Spinal cord (tissue), 10 donors: ENCODE results near the gene METTL8. TPM values are rescaled to one million over a fixed set of nuclear protein-coding genes. Genes with fewer than 3 reads are reported as not detected.
"Not testable (repeated sequence)": the region's sequence is repeated elsewhere in the genome, so short reads cannot be mapped to it uniquely, and the experiment has no call there.

ENCODE experiments used
- DNase-seq, 6 donors: peaks; one replicate each; pipeline versions ENCODE4 v3.0.0 to v3.0.0-alpha.2; 2013 to 2015; ENCODE audit warnings: low spot score in 6 of 6, low read depth in 4 of 6
- H3K27ac ChIP-seq: one replicate; pipeline ENCODE4 v1.5.1; 2013; ENCODE audit warnings: low read depth, low read length, control low read depth
- H3K27me3 ChIP-seq: one replicate; pipeline ENCODE4 v1.6.1; 2013; ENCODE audit warnings: low read length; ENCODE audit not compliant: control insufficient read depth, insufficient read depth
- H3K36me3 ChIP-seq: one replicate; pipeline ENCODE4 v1.6.1; 2013; ENCODE audit warnings: low read length; ENCODE audit not compliant: control insufficient read depth, insufficient read depth
- H3K4me1 ChIP-seq: one replicate; pipeline ENCODE4 v1.6.1; 2013; ENCODE audit warnings: low read length; ENCODE audit not compliant: control insufficient read depth, insufficient read depth
- H3K4me3 ChIP-seq: one replicate; pipeline ENCODE4 v1.5.1; 2013; ENCODE audit warnings: low read depth, low read length, control low read depth
- H3K9me3 ChIP-seq: one replicate; pipeline ENCODE4 v1.6.1; 2013; ENCODE audit warnings: low read length; ENCODE audit not compliant: control insufficient read depth, insufficient read depth
- WGBS: methylation state at CpG from one replicate; pipeline ENCODE4 v1.1.5; 2013; ENCODE audit warnings: missing lambda C conversion rate; ENCODE audit not compliant: insufficient coverage; 5-methylcytosine and 5-hydroxymethylcytosine counted together
- polyA plus RNA-seq, 2 donors: library from polyadenylated mRNA; unstranded; fragments of 120-200 nt; gene quantifications; one replicate each; pipeline ENCODE4 v1.2.1, GENCODE V29; 2013; ENCODE audit not compliant: insufficient read length in 2 of 2
- total RNA-seq, 2 donors: library from RNA; depleted of rRNA in 1 of 2; stranded (reverse); fragments of 120-200 nt in 1 of 2; fragments of >200 nt in 1 of 2; gene quantifications; one replicate each; pipeline versions ENCODE4 v1.2.3 to v1.2.4, GENCODE V29; 2013 to 2014
- donor health status: healthy.

The METTL8 gene
- total and polyA plus RNA-seq, 4 donors = 14.3 to 25.9 (median 17.6) TPM

DNA sequence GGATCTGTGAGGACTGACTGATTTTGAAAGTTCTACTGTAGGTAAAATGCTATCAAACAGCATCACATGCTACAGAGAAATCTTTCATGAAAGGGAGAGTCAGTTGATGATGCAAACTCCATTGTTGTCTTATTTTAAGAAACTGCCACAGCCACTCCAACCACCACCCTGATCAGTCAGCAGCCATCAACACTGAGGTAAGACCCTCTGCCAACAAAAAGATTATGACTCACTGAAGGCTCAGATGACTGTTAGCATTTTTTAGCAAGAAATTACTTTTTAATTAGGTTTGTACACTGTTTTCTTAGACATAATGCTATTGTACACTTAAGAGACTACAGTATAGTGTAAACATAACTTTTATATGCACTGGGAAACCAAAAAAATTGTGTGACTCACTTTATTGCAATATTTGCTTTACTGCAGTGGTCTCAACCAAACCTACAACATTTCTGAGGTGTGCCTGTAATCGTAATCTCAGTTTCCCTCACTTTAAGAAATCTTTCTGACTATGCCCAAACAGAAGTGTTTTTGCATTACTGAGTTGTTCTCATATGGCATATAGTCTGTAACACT is 42.8 kb downstream of the METTL8 start:
- no peak for DNase-seq
- Histone ChIP-seq H3K4me3 (no peak overlapping the region), H3K27ac (no peak overlapping the region), H3K4me1 (no peaks in the 10 kb centered on the region), H3K27me3 (no peaks in the 10 kb centered on the region), H3K36me3 (no peaks in the 10 kb centered on the region), H3K9me3 (no peaks in the 10 kb centered on the region)
- whole genome bisulfite sequencing = no CpG with 5 or more reads among the region's 1 CpG

- H3K4me1 ChIP-seq = no peaks in the 10 kb centered on the region
- H3K27ac ChIP-seq = no peak overlapping the region
- no peaks in the 10 kb centered on the region for H3K36me3 ChIP-seq
- H3K4me3 ChIP-seq = no peak overlapping the region
- no CpG with 5 or more reads among the region's 1 CpG for WGBS
- DNase-seq = no peak
- no peaks in the 10 kb centered on the region for H3K27me3 ChIP-seq
- no peaks in the 10 kb centered on the region for H3K9me3 ChIP-seq
Observed at GRCh38 chr2:171389780-171390179, 44.0 kb downstream of the METTL8 start.

- no peak overlapping the region for H3K27ac ChIP-seq
- no peaks in the 10 kb centered on the region for H3K4me1 ChIP-seq
- no peaks in the 10 kb centered on the region for H3K27me3 ChIP-seq
- H3K4me3 ChIP-seq = no peak overlapping the region
- H3K36me3 ChIP-seq = no peaks in the 10 kb centered on the region
- no CpG with 5 or more reads among the region's 1 CpG for WGBS
- H3K9me3 ChIP-seq = no peaks in the 10 kb centered on the region
- no peak for DNase-seq
Observed at GRCh38 chr2:171389325-171389724, 44.5 kb downstream of the METTL8 start.

- 76% methylated on average over 4 of the region's 7 CpGs for WGBS
- Histone ChIP-seq H3K4me3 (no peak overlapping the region), H3K27ac (no peak overlapping the region), H3K27me3 (no peaks in the 10 kb centered on the region), H3K36me3 (no peaks in the 10 kb centered on the region), H3K4me1 (no peaks in the 10 kb centered on the region), H3K9me3 (no peaks in the 10 kb centered on the region)
- peak in 1 of 6 donors; percentile 7 for DNase-seq
Observed at GRCh38 chr2:171387052-171387451, 46.7 kb downstream of the METTL8 start.

- Histone ChIP-seq H3K27ac (no peak overlapping the region), H3K4me1 (no peaks in the 10 kb centered on the region), H3K4me3 (no peak overlapping the region), H3K27me3 (no peaks in the 10 kb centered on the region), H3K9me3 (no peaks in the 10 kb centered on the region), H3K36me3 (no peaks in the 10 kb centered on the region)
- 73% methylated on average over 7 of the region's 10 CpGs for WGBS
- no peak for DNase-seq
Observed at GRCh38 chr2:171386627-171387026, 47.2 kb downstream of the METTL8 start.

- Histone ChIP-seq H3K4me3 (no peak overlapping the region), H3K4me1 (no peaks in the 10 kb centered on the region), H3K9me3 (peaks cover 3% of the 10 kb centered on the region), H3K27ac (no peak overlapping the region), H3K27me3 (no peaks in the 10 kb centered on the region), H3K36me3 (no peaks in the 10 kb centered on the region)
- DNase-seq = no peak
- no CpG with 5 or more reads among the region's 1 CpG for WGBS
Observed at GRCh38 chr2:171383134-171383533, 50.7 kb downstream of the METTL8 start.

DNA sequence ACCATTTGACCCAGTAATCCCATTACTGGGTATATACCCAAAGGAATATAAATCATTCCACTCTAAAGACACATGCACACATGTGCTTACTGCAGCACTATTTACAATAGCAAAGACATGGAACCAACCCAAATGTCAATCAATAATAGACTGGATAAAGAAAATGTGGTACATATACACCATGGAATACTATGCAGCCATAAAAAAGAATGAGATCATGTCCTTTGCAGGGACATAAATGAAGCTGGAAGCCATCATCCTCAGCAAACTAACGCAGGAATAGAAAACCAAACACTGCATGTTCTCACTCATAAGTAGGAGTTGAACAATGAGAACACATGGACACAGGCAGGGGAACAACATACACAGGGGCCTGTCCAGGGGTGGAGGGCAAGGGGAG is 51.6 kb downstream of the METTL8 start:
- H3K27me3 ChIP-seq, H3K36me3 ChIP-seq, H3K9me3 ChIP-seq, H3K27ac ChIP-seq, H3K4me3 ChIP-seq, H3K4me1 ChIP-seq, DNase-seq: not testable (repeated sequence)
- 100% methylated on average over 1 of the region's 1 CpG for WGBS

- H3K4me3 ChIP-seq, H3K36me3 ChIP-seq, H3K27me3 ChIP-seq, H3K4me1 ChIP-seq, H3K9me3 ChIP-seq, DNase-seq, H3K27ac ChIP-seq: not testable (repeated sequence)
Observed at GRCh38 chr2:171377852-171378251, 55.9 kb downstream of the METTL8 start.

DNA sequence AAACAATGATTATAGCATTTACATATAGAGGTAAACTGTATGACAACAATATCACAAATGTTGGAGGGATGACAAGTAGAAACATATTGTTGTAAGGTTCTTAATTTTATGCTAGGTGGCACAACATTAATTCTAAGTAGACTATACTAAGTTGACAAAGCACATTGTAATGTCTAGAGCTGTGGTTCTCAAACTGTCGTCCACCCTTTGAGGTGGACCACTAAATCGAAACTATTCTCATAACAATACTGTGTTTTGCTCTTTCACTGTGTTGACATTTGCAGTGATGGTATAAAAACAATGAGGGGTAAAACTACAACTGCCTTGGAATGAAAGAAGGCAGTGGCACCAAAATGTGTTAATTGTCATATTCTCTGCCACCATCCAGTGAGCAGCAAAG is 66.1 kb downstream of the METTL8 start:
- no peaks in the 10 kb centered on the region for H3K4me1 ChIP-seq
- no peak overlapping the region for H3K27ac ChIP-seq
- no peaks in the 10 kb centered on the region for H3K27me3 ChIP-seq
- no peak for DNase-seq
- no peak overlapping the region for H3K4me3 ChIP-seq
- no CpG with 5 or more reads among the region's 2 CpGs for WGBS
- H3K9me3 ChIP-seq = peaks cover 3% of the 10 kb centered on the region
- no peaks in the 10 kb centered on the region for H3K36me3 ChIP-seq

GRCh38 chr2:171365778-171366177 is 68.0 kb downstream of the METTL8 start:
- Histone ChIP-seq H3K4me1 (no peaks in the 10 kb centered on the region), H3K36me3 (no peaks in the 10 kb centered on the region), H3K4me3 (no peak overlapping the region), H3K27ac (no peak overlapping the region), H3K9me3 (peaks cover 3% of the 10 kb centered on the region), H3K27me3 (no peaks in the 10 kb centered on the region)
- DNase-seq = no peak
- WGBS = no CpG with 5 or more reads among the region's 1 CpG
